Measurements from ENCODE around the gene TRIP12.
"Not testable (repeated sequence)": the region's sequence is repeated elsewhere in the genome, so short reads cannot be mapped to it uniquely, and the experiment has no call there.

The TRIP12 gene

DNA sequence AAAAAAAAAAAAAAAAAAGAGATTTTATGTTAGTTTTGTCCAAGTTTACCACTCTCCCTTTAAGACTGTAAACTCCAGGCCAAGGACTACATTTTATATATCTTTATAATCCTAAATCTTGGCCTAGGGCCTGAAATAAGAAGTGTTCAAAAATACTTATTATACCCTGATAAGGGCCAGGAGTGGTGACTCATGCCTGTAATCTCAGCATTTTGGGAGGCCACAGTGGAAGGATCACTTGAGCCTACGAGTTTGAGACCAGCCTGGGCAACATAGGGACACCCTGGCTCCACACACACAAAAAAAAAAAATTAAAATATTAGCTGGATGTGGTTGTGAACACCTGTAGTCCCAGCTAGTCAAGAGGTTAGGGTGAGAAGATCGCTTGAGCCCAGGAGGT lies 12.7 kb downstream of the TRIP12 start:
- in situ Hi-C loops (cut with HindIII; ENCODE audit: low sequenced_read_pairs), result no loop called here
- DNase-seq (ENCODE audit: low read depth, low spot score), result no peak
- TF ChIP-seq, protein P1, sequence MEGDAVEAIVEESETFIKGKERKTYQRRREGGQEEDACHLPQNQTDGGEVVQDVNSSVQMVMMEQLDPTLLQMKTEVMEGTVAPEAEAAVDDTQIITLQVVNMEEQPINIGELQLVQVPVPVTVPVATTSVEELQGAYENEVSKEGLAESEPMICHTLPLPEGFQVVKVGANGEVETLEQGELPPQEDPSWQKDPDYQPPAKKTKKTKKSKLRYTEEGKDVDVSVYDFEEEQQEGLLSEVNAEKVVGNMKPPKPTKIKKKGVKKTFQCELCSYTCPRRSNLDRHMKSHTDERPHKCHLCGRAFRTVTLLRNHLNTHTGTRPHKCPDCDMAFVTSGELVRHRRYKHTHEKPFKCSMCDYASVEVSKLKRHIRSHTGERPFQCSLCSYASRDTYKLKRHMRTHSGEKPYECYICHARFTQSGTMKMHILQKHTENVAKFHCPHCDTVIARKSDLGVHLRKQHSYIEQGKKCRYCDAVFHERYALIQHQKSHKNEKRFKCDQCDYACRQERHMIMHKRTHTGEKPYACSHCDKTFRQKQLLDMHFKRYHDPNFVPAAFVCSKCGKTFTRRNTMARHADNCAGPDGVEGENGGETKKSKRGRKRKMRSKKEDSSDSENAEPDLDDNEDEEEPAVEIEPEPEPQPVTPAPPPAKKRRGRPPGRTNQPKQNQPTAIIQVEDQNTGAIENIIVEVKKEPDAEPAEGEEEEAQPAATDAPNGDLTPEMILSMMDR (IDR thresholded peaks at IDR 0.05; ENCODE audit: low read depth, low read length), result no peak
- H3K4me3 ChIP-seq (ENCODE audit: low read depth, low read length), result no peak overlapping the region

DNA sequence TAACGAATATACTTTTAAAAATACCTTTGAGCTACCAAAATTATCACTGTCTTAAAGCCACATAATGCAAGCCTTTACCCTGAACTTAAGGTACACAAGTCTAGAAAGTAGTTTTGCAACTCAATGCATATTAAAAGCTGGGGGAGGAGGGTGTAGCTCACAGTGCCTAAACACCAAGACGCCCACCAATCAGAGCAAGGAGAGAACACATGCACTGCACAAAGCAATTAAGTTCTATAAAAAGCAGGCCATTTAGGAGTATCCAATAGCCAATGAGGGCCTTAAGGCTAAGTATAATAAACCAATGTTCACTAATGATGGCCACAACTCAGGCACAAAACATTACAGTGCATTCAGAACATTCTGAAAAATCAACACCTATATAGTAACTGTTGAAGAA lies 16.2 kb downstream of the TRIP12 start:
- no peak overlapping the region for H3K4me3 ChIP-seq (ENCODE audit: low read depth, low read length)
- DNase-seq (ENCODE audit: low read depth, low spot score), result no peak
- TF ChIP-seq, protein P1 (IDR thresholded peaks at IDR 0.05; ENCODE audit: low read depth, low read length), result no peak
- in situ Hi-C loops (cut with HindIII; ENCODE audit: low sequenced_read_pairs), result no loop called here

DNA sequence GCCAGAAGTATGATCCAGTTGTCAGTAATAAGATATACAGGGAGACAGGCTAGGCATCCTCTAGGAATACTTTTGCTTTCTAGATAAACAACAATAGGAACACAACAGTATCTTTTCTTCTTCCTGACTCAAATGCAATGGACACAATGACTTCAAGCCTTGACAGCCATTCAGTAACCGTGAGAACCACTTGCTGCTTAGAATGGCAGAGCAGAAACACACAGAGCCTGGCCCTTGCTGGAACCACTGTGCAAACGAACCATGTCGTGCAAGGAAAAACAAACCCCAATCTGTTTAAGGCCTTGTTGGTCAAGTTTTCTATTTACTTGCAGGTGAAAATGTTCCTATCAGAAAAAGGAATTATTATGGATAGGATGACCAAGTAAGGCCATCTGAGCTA lies 18.8 kb downstream of the TRIP12 start:
- in situ Hi-C loops (cut with HindIII; ENCODE audit: low sequenced_read_pairs), result no loop called here
- H3K4me3 ChIP-seq (ENCODE audit: low read depth, low read length), result no peak overlapping the region
- TF ChIP-seq, protein P1 (IDR thresholded peaks at IDR 0.05; ENCODE audit: low read depth, low read length), result no peak
- DNase-seq (ENCODE audit: low read depth, low spot score), result no peak

DNA sequence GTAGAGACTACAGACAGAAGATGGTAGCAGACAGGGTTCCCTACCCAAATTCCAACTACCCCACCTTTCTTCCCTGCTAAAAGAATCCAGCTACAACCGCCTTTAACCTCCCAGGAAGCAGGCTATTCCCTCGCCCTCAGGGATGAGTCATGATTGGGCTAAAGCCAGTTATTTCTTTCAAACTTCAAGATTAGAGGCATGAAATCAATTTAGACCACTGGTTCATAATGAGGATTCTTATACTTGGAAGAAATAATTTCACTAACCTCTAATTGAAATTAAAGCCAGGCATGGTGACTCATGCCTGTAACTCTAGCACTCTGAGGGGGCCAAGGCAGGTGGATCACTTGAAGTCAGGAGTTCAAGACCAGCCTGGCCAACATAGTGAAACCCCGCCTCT lies 20.0 kb downstream of the TRIP12 start:
- H3K4me3 ChIP-seq (ENCODE audit: low read depth, low read length), result no peak overlapping the region
- DNase-seq (ENCODE audit: low read depth, low spot score), result peak; percentile 88
- in situ Hi-C loops (cut with HindIII; ENCODE audit: low sequenced_read_pairs), result no loop called here
- TF ChIP-seq, protein P1 (IDR thresholded peaks at IDR 0.05; ENCODE audit: low read depth, low read length), result no peak

DNA sequence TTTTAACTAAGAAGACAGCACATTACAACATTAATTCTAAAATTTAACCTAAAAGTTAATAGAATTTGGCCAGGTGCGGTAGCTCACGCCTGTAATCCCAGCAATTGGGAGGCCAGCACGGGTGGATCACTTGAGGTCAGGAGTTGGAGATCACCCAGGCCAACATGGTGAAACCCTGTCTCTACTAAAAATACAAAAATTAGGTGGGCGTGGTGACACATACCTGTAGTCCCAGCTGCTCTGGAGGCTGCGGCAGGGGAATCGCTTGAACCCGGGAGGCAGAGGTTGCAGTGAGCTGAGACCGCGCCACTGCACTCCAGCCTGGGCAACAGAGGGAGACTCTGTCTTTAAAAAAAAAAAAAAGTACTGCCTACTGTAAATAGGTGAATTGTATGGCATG lies 21.3 kb downstream of the TRIP12 start:
- H3K4me3 ChIP-seq (ENCODE audit: low read depth, low read length); DNase-seq (ENCODE audit: low read depth, low spot score); in situ Hi-C loops (cut with HindIII; ENCODE audit: low sequenced_read_pairs): not testable (repeated sequence)

DNA sequence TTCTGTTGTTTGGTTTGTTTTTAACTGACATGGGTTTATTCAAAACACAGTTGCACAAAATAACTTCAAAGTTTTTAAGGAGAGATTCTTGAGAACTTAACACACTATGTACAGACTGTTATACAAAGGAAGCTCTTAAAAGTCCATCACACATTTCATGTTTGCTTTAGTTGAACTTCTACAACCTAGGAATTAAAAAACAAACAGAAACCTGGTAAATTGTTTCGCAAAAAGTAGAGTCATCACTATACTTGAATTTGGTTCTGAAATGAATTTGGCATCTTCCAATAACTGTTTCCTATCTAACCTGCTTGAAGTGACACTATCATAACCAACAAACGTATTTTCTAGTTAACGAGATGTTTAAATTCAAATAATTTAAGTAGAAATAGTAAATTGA lies 21.8 kb downstream of the TRIP12 start:
- in situ Hi-C loops (cut with HindIII; ENCODE audit: low sequenced_read_pairs), result no loop called here
- TF ChIP-seq, protein P1 (IDR thresholded peaks at IDR 0.05; ENCODE audit: low read depth, low read length), result no peak

DNA sequence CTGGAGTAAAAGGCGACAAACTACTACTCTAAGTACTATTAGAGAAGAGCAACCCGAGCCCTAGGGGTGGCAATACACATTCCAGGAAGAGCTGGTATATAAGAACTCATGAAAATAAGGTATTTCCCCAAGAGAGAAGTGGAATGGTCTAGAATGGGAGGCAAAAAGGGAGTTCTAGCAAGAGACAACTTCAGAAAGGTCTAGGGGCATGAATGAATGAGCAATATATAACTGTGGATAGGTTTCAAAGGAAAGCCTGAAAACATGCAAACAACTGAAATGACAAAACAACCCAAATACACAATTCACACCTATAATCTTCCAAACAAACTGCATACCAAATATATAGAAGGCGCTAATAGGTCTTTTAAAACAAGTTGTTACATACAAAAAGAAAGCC lies 22.2 kb downstream of the TRIP12 start:
- no peak overlapping the region for H3K4me3 ChIP-seq (ENCODE audit: low read depth, low read length)
- no peak for DNase-seq (ENCODE audit: low read depth, low spot score)
- in situ Hi-C loops (cut with HindIII; ENCODE audit: low sequenced_read_pairs), result no loop called here
- TF ChIP-seq, protein P1 (IDR thresholded peaks at IDR 0.05; ENCODE audit: low read depth, low read length), result no peak

More for the DNA sequence above, 21.8 kb downstream of the TRIP12 start:
- H3K4me3 ChIP-seq (ENCODE audit: low read depth, low read length), result no peak overlapping the region
- DNase-seq (ENCODE audit: low read depth, low spot score), result no peak

All from astrocyte of the spinal cord (primary cell).